SK-N-SH treated with all-trans-retinoic acid at 6 μM for 48 hours (cell line): ENCODE results near the gene NKTR.

Source experiments
- ATAC-seq: fragments of 200-7000 bp; cut with Tn5 transposase; 3 replicates; pipeline ENCODE4 v1.9.1; 2020; ENCODE audit warnings: mild to moderate bottlenecking, moderate library complexity
- ARNTL ChIP-seq: fragments of 450-650 bp; formaldehyde crosslinking; IDR thresholded peaks from 2 replicates; pipeline ENCODE4 v1.5.0; 2020; ENCODE audit warnings: low read depth, mild to moderate bottlenecking, moderate library complexity, borderline replicate concordance
- BACH2 ChIP-seq: fragments of 250-450 bp; sonication (Bioruptor Pico); IDR thresholded peaks from 2 replicates; pipeline ENCODE4 v1.9.0; 2021; ENCODE audit warnings: mild to moderate bottlenecking, borderline replicate concordance
- CSDC2 ChIP-seq: fragments of 250-450 bp; sonication (Bioruptor Pico); IDR thresholded peaks from 2 replicates; pipeline ENCODE4 v1.5.0; 2020; ENCODE audit warnings: mild to moderate bottlenecking, moderate library complexity
- CSRNP3 ChIP-seq: fragments of 250-450 bp; sonication (Bioruptor Pico); IDR thresholded peaks from 2 replicates; pipeline ENCODE4 v1.5.1; 2021; ENCODE audit warnings: mild to moderate bottlenecking, moderate library complexity
- ESRRG ChIP-seq: fragments of 250-450 bp; sonication (Bioruptor Pico); IDR thresholded peaks from 2 replicates; pipeline ENCODE4 v1.6.1; 2021; ENCODE audit warnings: mild to moderate bottlenecking
- GLIS3 ChIP-seq: fragments of 250-450 bp; sonication (Bioruptor Pico); IDR thresholded peaks from 2 replicates; pipeline ENCODE4 v1.5.0; 2020; ENCODE audit warnings: mild to moderate bottlenecking, moderate library complexity
- ISL1 ChIP-seq: fragments of 250-450 bp; sonication (Bioruptor Pico); IDR thresholded peaks from 2 replicates; pipeline ENCODE4 v2.1.2; 2022; ENCODE audit warnings: mild to moderate bottlenecking, moderate library complexity
- OSR1 ChIP-seq: fragments of 250-450 bp; sonication (Bioruptor Pico); IDR thresholded peaks from 2 replicates; pipeline ENCODE4 v1.8.0; 2022; ENCODE audit warnings: moderate library complexity, mild to moderate bottlenecking, inconsistent platforms
- PATZ1 ChIP-seq: fragments of 250-450 bp; sonication (Bioruptor Pico); IDR thresholded peaks from 2 replicates; pipeline ENCODE4 v1.8.0; 2020; ENCODE audit warnings: mild to moderate bottlenecking, moderate library complexity, borderline replicate concordance
- PPARA ChIP-seq: fragments of 250-450 bp; sonication (Bioruptor Pico); IDR thresholded peaks from 2 replicates; pipeline ENCODE4 v1.5.0; 2020; ENCODE audit warnings: mild to moderate bottlenecking, borderline replicate concordance
- RARB ChIP-seq: fragments of 250-450 bp; sonication (Bioruptor Pico); IDR thresholded peaks from 2 replicates; pipeline ENCODE4 v1.8.0; 2021; ENCODE audit warnings: mild to moderate bottlenecking, moderate library complexity
- SNAI2 ChIP-seq: fragments of 250-450 bp; sonication (Bioruptor Pico); IDR thresholded peaks from 2 replicates; pipeline ENCODE4 v1.5.0; 2020; ENCODE audit warnings: mild to moderate bottlenecking, moderate library complexity
- TCF4 ChIP-seq: fragments of 250-450 bp; sonication (Bioruptor Pico); IDR thresholded peaks from 2 replicates; pipeline ENCODE4 v1.8.0; 2021; ENCODE audit warnings: mild to moderate bottlenecking, moderate library complexity, borderline replicate concordance
- TOX ChIP-seq: fragments of 250-450 bp; sonication (Bioruptor Pico); IDR thresholded peaks from 2 replicates; pipeline ENCODE4 v1.8.0; 2021; ENCODE audit warnings: mild to moderate bottlenecking, moderate library complexity, borderline replicate concordance
- ZC3H10 ChIP-seq: fragments of 250-450 bp; sonication (Bioruptor Pico); IDR thresholded peaks from 2 replicates; pipeline ENCODE4 v1.5.1; 2021; ENCODE audit warnings: mild to moderate bottlenecking, moderate library complexity
- ZFP3 ChIP-seq: fragments of 250-450 bp; sonication (Bioruptor Pico); IDR thresholded peaks from 2 replicates; pipeline ENCODE4 v1.5.0; 2020; ENCODE audit warnings: mild to moderate bottlenecking, moderate library complexity
- ZFP30 ChIP-seq: fragments of 450-650 bp; formaldehyde crosslinking; IDR thresholded peaks from 2 replicates; pipeline ENCODE4 v1.5.0; 2022; ENCODE audit warnings: mild to moderate bottlenecking, moderate library complexity
- ZNF565 ChIP-seq: fragments of 450-650 bp; formaldehyde crosslinking; conservative IDR thresholded peaks from 2 replicates; pipeline ENCODE4 v1.5.0; 2020; ENCODE audit warnings: low read depth, mild to moderate bottlenecking, moderate library complexity
- ZNF70 ChIP-seq: fragments of 450-650 bp; formaldehyde crosslinking; IDR thresholded peaks from 2 replicates; pipeline ENCODE4 v1.5.0; 2020; ENCODE audit warnings: mild to moderate bottlenecking, moderate library complexity
- ZNF8 ChIP-seq: fragments of 450-650 bp; formaldehyde crosslinking; IDR thresholded peaks from 2 replicates; pipeline ENCODE4 v1.5.0; 2020; ENCODE audit warnings: mild to moderate bottlenecking, moderate library complexity
- TF ChIP-seq, protein P1 (sequence below): fragments of 250-450 bp; sonication (Bioruptor Pico); IDR thresholded peaks from 2 replicates; pipeline ENCODE4 v1.8.0; 2021; ENCODE audit warnings: low read depth, mild to moderate bottlenecking, moderate library complexity, borderline replicate concordance
- TF ChIP-seq, protein P2 (sequence below): fragments of 250-450 bp; sonication (Bioruptor Pico); IDR thresholded peaks from 2 replicates; pipeline ENCODE4 v1.5.0; 2020; ENCODE audit warnings: mild to moderate bottlenecking, moderate library complexity
- TF ChIP-seq, protein P3 (sequence below): fragments of 250-450 bp; sonication (Bioruptor Pico); IDR thresholded peaks from 2 replicates; pipeline ENCODE4 v1.5.1; 2020; ENCODE audit warnings: low read depth, mild to moderate bottlenecking, moderate library complexity

NKTR gene

DNA sequence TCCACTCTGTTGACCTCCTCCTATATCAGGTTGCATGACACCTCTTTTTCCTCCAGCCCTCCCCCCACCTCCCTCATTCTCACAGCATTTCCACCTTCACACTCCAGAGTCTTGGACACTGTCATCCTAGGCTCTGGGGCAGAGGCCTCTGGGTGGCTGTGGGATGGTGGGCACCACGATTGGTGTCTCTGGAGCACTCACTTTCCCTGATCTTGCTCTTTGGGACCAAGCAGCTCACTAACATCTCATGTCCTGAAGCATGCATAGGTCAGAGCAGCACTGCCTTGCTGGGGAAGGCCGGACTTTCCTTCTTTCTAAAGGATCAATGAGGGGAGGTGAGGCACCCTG lies 67.9 kb downstream of the NKTR start (continued):
- TF ChIP-seq CSRNP3 (CRISPR knock-in tag) (no peak), ZNF70 (CRISPR knock-in tag) (no peak), ZNF8 (CRISPR knock-in tag) (no peak), ZFP30 (CRISPR knock-in tag) (no peak)
- TF ChIP-seq, all 23 proteins: peak for 0

GRCh38 chr3:42668793-42669217 lies 68.3 kb downstream of the NKTR start:
- no peak for ATAC-seq
- TF ChIP-seq CSDC2 (no peak), ZNF70 (CRISPR knock-in tag) (no peak), TOX (CRISPR knock-in tag) (no peak)

- ATAC-seq = no peak
These were observed 69.6 kb downstream of the NKTR start for GRCh38 chr3:42670051-42670576.

GRCh38 chr3:42670670-42671069 lies 70.2 kb downstream of the NKTR start:
- ATAC-seq = no peak
- TF ChIP-seq SNAI2 (CRISPR knock-in tag) = no peak
- TF ChIP-seq TOX (CRISPR knock-in tag) = no peak
- no peak for TF ChIP-seq ZFP3 (CRISPR knock-in tag)
- no peak for TF ChIP-seq OSR1 (CRISPR knock-in tag)
- TF ChIP-seq ZC3H10 (CRISPR knock-in tag) = no peak
- TF ChIP-seq PPARA (CRISPR knock-in tag) = no peak
- TF ChIP-seq ESRRG (CRISPR knock-in tag) = no peak
- no peak for TF ChIP-seq CSDC2
- TF ChIP-seq ZNF8 (CRISPR knock-in tag) = no peak
- TF ChIP-seq ZNF565 = no peak
- TF ChIP-seq GLIS3 (CRISPR knock-in tag) = no peak
- no peak for TF ChIP-seq RARB
- TF ChIP-seq, protein P1, sequence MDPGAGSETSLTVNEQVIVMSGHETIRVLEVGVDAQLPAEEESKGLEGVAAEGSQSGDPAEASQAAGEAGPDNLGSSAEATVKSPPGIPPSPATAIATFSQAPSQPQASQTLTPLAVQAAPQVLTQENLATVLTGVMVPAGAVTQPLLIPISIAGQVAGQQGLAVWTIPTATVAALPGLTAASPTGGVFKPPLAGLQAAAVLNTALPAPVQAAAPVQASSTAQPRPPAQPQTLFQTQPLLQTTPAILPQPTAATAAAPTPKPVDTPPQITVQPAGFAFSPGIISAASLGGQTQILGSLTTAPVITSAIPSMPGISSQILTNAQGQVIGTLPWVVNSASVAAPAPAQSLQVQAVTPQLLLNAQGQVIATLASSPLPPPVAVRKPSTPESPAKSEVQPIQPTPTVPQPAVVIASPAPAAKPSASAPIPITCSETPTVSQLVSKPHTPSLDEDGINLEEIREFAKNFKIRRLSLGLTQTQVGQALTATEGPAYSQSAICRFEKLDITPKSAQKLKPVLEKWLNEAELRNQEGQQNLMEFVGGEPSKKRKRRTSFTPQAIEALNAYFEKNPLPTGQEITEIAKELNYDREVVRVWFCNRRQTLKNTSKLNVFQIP = no peak
- TF ChIP-seq ZFP30 (CRISPR knock-in tag) = no peak
- no peak for TF ChIP-seq CSRNP3 (CRISPR knock-in tag)
- no peak for TF ChIP-seq ZNF70 (CRISPR knock-in tag)

More at GRCh38 chr3:42670051-42670576, 69.6 kb downstream of the NKTR start:
- TF ChIP-seq ISL1 (CRISPR knock-in tag) = no peak
- no peak for TF ChIP-seq BACH2 (CRISPR knock-in tag)
- TF ChIP-seq OSR1 (CRISPR knock-in tag) = no peak
- TF ChIP-seq ZFP3 (CRISPR knock-in tag) = no peak
- TF ChIP-seq, protein P2, sequence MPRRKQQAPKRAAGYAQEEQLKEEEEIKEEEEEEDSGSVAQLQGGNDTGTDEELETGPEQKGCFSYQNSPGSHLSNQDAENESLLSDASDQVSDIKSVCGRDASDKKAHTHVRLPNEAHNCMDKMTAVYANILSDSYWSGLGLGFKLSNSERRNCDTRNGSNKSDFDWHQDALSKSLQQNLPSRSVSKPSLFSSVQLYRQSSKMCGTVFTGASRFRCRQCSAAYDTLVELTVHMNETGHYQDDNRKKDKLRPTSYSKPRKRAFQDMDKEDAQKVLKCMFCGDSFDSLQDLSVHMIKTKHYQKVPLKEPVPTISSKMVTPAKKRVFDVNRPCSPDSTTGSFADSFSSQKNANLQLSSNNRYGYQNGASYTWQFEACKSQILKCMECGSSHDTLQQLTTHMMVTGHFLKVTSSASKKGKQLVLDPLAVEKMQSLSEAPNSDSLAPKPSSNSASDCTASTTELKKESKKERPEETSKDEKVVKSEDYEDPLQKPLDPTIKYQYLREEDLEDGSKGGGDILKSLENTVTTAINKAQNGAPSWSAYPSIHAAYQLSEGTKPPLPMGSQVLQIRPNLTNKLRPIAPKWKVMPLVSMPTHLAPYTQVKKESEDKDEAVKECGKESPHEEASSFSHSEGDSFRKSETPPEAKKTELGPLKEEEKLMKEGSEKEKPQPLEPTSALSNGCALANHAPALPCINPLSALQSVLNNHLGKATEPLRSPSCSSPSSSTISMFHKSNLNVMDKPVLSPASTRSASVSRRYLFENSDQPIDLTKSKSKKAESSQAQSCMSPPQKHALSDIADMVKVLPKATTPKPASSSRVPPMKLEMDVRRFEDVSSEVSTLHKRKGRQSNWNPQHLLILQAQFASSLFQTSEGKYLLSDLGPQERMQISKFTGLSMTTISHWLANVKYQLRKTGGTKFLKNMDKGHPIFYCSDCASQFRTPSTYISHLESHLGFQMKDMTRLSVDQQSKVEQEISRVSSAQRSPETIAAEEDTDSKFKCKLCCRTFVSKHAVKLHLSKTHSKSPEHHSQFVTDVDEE (CRISPR knock-in tag) = no peak
- TF ChIP-seq SNAI2 (CRISPR knock-in tag) = no peak
- TF ChIP-seq ESRRG (CRISPR knock-in tag) = no peak
- no peak for TF ChIP-seq PATZ1 (CRISPR knock-in tag)
- TF ChIP-seq TCF4 (CRISPR knock-in tag) = no peak
- no peak for TF ChIP-seq ZC3H10 (CRISPR knock-in tag)
- no peak for TF ChIP-seq PPARA (CRISPR knock-in tag)
- no peak for TF ChIP-seq ARNTL (CRISPR knock-in tag)
- TF ChIP-seq, protein P3, sequence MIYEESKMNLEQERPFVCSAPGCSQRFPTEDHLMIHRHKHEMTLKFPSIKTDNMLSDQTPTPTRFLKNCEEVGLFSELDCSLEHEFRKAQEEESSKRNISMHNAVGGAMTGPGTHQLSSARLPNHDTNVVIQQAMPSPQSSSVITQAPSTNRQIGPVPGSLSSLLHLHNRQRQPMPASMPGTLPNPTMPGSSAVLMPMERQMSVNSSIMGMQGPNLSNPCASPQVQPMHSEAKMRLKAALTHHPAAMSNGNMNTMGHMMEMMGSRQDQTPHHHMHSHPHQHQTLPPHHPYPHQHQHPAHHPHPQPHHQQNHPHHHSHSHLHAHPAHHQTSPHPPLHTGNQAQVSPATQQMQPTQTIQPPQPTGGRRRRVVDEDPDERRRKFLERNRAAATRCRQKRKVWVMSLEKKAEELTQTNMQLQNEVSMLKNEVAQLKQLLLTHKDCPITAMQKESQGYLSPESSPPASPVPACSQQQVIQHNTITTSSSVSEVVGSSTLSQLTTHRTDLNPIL (CRISPR knock-in tag) = no peak
- no peak for TF ChIP-seq ZFP30 (CRISPR knock-in tag)
- no peak for TF ChIP-seq CSDC2
- TF ChIP-seq ZNF565 = no peak
